ENCODE measurements around the gene C2orf69.

The C2orf69 gene

DNA sequence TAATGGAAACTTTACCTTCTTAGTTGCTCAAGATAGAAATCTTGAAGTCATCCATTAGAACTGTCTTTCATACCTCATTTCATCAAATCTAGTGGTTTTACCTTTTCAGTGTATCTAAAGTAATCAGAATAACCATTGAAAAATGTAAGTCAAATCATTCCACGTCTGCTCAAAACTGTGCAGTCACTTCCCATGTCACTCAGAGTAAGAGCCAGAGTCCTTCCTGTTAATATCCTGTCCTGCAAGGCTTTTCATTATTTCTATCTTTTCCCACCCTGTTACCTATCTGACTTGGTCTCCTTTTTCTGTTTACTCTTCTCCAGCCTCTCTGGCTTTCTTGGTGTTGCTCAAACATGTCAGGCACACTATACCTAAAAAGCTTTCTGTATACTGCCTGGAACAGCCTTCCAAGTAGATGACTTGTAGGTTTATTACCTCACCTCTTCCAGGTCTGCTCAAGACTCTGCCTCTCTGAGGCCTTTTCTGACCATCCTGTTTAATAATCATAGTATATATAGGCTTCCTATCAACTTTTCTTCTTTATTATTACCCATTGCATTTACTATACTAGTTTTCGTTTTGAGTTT, 3.4 kb downstream of the C2orf69 start:
- DNase-seq (ENCODE audit: low spot score): no peak

DNA sequence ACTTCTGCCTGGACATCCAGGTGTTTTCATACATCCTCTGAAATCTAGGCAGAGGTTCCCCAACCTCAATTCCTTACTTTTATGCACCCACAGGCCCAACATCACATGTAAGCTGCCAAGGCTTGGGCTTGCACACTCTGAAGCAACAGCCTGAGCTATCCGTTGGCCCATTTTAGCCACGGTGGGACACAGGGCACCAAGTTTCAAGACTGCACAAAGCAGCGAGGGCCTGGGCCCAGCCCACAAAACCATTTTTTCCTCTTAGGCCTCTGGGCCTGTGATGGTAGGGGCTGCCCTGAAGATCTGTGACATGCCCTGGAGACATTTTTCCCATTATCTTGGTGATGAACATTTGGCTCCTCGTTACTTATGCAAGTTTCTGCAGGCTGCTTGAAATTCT, 5.9 kb downstream of the C2orf69 start:
- no peak for DNase-seq (ENCODE audit: low spot score)

DNA sequence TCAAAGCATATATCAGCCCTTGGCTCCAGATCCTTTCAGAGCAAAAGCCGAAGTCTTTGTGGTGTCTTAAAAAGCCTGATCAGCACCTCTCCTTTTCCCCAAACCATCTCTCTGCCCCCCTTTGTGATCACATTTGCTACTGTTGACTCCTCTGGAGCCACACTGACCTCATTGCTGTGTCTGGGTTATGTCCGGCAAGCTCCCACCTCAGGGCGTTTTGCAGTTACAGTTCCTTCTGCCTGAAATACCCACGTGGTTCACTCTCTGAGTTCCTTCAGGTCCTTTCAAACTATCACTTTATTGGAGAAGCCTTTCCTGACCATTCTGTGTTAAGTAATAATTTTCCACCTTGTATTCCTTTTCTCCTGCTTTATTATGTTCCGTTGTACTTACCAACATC, 11.8 kb downstream of the C2orf69 start:
- no peak for DNase-seq (ENCODE audit: low spot score)

DNA sequence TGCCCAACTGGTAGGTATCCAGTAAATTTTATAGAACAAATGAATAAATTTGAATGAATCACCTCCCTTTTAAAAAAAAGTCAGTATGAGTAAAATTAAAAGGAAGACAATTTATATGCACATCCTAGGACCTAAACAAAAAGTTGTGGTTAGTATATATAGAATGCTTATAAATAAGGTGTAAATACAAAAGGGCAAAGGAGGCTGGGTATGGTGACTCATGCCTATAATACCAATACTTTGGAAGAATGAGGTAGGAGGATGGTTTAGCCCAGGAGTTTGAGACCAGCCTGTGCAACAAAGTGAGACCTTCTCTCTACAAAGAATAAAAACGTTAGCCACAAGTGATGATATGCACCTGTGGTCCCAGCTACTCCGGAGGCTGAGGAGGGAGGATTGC, 12.8 kb downstream of the C2orf69 start:
- DNase-seq (ENCODE audit: low spot score): no peak

DNA sequence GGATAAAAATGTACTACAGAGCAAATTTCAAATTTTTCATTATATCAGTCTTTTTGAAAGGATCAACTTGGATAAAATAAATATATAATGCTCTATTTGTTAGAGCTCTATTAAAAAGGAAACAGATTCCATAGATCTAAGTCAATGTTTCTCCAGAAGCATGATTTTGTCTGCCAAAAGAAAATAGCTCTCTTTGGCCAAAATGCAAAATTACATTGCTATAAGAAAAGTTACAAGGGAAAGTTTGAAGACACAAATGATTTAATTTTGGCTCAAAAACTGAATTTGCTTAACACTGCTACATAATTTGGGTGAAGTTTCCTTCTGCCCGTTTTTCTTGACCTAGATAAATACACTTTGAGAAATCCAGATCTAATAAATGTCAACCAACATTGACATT, 15.7 kb downstream of the C2orf69 start:
- no peak for DNase-seq (ENCODE audit: low spot score)

DNA sequence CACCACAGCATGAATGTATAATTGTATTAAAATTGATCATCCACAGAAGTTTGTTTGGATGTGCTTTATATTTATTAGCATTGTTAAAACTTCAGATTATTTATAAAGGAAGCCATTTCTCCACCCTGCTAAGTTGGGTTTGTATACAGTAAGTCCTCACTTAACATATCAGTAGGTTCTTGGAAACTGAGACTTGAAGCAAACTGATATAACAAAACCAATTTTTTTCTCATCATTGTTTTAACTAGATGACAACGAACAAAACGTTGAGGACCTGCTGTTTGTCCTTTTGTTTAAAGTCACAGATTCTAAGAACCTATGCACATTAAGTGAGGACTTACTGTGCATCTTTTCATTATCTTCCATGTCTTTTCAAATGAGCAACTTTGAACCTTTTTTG, 17.1 kb downstream of the C2orf69 start:
- no peak for DNase-seq (ENCODE audit: low spot score)

DNA sequence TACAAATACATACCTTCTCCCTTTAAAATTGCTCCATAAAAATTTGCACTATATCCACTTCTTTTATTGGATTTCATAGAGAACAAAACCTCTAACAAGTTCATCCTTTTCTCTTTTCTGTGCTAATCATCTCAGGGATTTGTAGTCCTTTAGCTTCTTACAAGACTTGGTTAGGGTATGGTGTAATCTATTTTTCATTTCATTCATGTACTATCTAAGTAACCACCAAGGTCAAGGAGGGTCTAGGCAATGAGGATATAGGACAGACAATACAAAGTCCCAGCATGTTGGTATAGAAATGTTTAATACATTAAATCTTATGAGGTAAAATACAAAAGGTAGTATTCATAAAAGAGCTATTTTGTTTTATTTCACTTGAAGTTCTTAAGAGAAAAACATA, 17.5 kb downstream of the C2orf69 start:
- DNase-seq (ENCODE audit: low spot score): no peak

DNA sequence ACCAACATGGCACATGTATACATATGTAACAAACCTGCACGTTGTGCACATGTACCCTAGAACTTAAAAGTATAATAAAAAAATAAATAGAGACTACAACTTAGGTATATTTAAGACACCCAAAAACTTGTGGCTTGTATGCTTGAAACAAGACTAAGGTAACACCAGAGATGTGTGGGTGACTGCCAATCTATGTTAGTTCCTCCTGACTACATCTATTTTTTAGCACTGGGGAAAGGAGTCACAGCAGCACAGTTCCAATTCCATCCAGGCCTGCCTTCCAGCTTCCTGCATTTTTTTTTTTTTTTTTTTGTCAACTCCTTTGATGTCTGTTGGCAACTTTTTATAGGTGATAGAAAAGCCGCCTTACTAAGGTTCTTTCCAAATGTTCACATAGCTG, 18.2 kb downstream of the C2orf69 start:
- DNase-seq (ENCODE audit: low spot score): no peak

DNA sequence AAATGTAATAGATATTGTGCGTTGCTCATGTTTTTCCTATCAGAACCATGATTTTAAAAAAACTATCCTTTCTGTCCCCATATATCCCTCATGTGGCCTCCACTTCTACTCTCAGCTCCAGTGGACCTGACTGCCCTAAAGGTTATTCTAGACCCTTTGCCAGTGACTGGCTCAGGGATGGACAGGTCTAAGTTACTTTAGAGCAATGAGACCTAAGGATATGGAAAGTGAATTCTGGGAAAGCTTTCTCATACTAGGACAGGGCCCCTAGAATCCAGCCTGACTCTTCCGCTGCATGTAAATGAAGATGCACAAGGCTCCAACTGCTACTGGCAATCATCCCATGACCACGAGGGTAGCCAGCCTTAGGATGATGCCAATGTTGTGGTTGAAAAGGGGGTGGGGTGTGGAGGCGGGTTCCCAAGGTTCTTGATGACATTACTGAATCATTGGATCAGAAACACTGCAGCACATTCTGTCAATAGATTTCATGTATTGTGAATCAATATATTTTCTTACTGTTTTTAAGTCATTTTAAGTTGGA, 21.3 kb downstream of the C2orf69 start:
- no peak for DNase-seq (ENCODE audit: low spot score)

DNA sequence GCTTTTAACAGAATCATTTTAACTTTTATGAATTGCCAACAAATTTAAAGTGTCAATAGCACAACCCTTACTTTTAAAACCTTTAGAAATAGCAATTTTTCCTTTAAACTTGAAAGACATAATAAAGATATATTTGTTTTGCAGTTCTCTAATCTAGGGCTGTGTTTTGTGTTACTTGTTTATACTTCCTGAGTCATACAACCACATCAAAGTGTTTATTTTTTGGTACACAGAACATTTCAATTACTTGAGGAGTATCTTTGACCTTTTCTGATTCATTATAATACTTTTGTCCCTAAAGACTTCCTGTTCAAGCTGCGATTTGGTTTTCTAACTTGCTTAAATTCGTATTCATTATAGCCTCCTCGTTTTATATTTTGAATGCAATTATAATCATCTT, 22.4 kb downstream of the C2orf69 start:
- no peak for DNase-seq (ENCODE audit: low spot score)

DNA sequence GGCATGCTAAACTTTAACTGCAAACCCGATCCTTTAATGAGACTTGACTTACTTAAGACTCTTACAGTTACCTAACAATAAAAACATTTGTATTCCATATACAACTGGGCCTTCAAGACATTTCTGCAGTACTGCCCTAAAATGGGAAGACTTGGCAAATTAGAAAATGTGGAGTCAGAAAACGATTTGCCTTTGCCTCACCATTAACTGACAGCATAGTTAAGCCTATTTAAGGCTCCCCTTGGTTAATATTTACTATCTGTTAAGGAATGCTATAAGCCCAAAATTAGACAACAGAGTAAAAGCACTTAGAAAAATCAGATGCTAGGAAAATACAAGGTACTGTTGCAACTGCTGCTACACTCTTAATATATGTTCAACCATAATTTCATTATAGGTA, 25.5 kb downstream of the C2orf69 start:
- DNase-seq (ENCODE audit: low spot score): no peak

DNA sequence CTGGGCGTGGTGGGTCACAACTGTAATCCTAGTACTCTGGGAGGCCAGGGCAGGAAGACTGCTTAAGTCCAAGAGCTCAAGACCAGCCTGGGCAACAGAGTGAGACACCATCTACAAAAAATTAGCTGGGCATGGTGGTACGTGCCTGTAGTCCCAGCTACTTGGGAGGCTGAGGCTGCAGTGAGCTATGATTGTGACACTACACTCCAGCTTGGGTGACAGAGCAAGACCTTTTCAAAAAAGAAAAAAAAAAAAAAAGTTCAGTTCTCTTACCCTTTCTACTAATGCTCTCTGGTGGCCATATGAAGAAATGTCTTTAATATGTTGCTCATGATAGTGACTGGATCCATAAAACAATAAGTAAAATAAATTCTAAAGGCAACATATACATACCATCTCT, 29.3 kb downstream of the C2orf69 start:
- no peak for DNase-seq (ENCODE audit: low spot score)

DNA sequence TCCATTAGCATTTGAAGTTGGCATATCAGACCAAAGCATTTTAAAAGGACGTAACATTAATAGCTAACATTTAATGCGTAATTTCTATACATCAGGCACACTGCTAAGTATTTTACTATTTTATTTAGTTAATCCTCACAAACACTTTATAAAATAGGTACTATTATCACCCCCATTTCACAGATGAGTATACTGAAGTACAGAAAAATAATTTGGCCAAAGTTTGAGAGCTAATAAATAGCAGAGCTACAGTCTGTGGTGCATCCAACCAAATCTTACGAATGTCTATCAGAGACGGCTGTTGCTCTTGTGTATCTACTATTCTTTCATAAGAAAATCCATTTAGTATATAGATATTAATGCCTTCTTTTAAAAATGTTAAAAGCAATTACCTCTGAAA, 32.3 kb downstream of the C2orf69 start:
- no peak for DNase-seq (ENCODE audit: low spot score)

DNA sequence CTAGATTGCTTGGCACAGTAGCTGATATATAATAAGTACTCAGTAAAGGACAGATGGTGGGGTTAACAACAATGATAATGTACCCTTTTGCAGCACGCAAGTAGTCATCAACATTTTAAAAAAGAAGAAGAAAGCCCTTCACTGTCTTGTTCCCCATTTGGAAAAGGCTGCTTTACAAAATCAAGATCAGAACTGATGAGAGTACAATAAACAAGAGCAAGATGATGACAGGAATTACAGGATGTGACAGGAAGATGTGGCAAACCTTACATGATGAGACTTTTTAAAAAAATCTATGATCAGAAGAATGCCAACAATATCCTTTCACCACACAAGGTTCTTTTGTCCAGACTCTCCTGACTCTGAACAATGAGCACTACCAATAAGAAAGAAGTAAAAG, 35.1 kb downstream of the C2orf69 start:
- DNase-seq (ENCODE audit: low spot score): no peak

DNA sequence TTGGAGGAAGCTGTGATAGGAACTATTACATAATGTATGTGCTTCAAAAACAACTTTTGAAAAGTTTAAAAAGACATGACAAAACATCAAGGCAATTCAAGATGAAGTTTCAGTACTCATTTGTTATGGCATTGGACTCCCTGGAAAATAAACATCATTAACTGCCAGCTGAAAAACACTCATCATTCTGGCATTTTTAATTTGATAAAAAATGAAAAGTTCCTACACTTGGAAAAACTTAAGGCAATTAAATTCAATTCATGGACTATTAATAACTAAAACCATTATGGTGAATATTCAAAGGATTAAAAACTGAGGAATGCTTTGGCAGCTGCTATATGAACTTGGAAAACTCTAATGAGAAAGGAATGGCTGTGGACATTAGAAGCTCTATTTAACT, 35.7 kb downstream of the C2orf69 start:
- DNase-seq (ENCODE audit: low spot score): no peak

DNA sequence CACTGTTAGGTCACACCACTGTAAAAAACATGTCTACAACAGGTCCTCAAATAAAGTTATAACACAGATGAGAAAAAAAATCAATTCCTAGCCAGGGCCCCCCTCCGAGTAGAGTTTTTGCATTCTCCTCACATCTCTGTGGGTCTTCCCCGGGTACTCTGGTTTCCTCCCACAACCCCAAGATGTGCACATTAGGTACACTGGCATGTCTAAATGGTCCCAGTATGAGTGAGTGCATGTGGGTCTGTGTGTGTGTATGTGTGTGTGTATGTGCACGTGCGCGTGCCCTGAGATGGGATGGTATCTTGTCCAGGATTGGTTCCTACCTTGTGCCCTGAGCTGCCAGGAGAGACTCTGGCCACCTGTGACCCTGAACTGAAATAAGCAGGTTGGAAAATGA, 39.3 kb downstream of the C2orf69 start:
- no peak for DNase-seq (ENCODE audit: low spot score)

DNA sequence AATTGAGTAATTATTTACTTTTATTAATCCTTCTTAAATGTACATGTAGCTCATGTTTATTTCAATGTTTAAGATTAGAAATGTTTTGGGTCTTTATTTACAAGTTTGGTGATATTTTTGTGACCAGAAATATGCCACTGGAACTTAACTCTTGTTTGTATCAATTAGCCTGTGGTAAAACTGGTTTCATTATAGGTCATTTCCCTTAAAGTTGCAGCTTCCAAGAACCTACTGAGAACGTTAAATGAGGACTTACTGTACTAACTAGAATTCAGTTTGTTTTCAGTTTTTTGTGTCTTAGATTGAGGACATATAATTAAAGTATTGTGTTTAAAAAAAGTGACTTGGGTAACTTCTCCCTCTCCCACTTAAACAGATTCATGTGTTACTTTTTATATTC, 39.9 kb downstream of the C2orf69 start:
- no peak for DNase-seq (ENCODE audit: low spot score)

DNA sequence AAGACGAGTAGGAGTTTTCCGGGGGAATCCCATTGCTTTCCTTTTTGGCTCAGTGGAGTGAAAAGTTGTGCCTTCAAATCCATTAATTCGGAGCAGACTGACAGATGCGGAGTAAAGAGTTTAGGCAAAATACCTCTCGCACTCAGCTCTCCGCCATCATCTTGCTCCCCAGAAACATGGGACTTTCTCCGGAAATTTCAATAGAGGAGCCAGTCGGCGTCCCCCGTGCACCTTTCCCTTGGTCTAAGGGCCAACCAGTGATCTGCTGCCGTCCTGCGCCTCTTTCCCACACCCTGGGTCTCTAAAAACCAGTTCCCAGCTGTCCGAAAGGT, 43.9 kb downstream of the C2orf69 start:
- DNase-seq (ENCODE audit: low spot score): no peak

DNA sequence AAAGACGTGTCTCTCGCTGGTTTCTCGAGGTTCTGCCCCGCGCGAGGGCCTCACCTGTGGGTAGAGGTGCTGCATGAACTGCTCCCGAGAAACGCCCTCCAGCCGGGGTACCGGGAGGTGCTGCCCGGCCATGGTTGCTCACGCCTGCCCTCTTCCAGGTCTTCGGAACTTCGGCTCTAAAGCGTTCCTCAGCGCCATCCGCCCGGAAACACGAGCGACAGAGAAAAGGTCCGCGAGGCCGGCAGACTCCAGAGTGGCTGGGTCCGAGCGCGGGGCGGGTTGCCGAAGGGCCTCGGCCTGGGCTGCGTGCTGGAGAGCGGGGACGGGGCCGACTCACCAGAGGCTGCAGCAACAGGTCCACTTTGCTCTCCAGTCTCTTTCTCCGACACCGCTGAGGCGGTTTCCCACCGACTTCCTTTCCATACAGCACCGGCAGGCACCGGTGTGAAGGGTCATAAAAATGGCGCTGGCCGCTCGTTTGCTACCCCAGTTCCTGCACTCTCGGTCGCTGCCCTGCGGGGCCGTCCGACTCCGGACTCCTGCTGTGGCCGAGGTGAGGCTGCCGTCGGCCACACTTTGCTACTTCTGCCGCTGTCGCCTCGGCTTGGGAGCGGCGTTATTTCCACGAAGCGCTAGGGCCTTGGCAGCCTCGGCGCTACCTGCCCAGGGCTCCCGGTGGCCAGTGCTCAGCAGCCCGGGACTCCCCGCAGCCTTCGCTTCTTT, 44.4 kb downstream of the C2orf69 start, which contains the start of the genes MAIP1 and TYW5:
Gene MAIP1, plus strand, starts transcription at position 244 of the 723 bp plus-strand sequence. Its CDS starts 217 bp downstream, at position 461.
Gene TYW5, minus strand, starts transcription at position 153 of the 723 bp plus-strand sequence. Its CDS starts 21 bp downstream, at position 132.
- peak; percentile 66 for DNase-seq (ENCODE audit: low spot score)

DNA sequence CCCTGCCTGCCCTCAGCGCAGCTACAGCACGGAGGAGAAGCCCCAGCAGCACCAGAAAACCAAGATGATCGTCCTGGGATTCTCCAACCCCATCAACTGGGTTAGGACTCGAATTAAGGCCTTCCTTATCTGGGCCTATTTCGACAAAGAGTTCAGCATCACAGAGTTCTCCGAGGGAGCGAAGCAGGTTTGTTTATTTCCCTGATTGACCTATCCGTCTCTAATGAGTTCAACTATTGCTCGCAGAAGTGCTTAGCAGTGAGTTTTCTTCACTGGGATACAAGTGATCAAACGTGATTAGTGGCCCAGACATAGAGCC, 44.9 kb downstream of the C2orf69 start:
- DNase-seq (ENCODE audit: low spot score): no peak

DNA sequence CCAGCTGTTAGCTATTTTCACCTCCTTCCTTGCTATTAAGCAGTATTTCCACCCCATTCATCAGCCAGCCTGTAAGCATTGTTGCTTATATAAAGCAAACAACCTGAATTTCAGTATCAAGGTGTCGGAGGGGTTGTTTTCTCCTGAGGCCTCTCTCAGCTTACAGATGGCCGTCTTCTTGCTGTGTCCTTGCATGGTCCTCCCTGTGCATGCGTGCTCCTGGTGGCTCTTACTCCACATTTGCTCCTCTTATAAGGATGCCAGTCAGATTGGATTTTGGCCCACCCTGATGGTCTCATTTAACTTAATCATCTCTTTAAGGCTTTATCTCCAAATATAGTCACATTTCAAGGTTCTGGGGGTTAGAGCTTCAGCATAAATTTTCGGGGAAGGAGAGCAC, 46.9 kb downstream of the C2orf69 start:
- DNase-seq (ENCODE audit: low spot score): no peak

DNA sequence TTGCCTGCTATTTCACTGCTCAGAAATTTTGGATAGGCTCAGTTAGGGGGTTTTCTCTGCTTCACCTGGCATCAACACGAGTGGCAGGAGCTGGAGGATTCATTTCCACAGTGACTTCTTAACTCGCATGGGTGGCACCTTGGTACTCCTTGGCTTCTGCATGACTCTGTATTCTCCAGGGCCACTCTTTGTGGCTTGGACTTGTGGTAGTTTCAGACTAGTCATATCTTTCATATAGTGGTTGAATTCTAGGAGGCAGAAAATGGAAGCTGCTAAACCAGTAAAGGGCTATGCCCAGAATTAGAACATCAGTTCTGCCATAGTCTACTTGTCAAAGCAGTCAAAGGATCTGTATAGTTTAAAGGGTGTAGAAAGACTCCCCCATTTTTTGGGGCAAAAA, 51.1 kb downstream of the C2orf69 start:
- DNase-seq (ENCODE audit: low spot score): no peak

DNA sequence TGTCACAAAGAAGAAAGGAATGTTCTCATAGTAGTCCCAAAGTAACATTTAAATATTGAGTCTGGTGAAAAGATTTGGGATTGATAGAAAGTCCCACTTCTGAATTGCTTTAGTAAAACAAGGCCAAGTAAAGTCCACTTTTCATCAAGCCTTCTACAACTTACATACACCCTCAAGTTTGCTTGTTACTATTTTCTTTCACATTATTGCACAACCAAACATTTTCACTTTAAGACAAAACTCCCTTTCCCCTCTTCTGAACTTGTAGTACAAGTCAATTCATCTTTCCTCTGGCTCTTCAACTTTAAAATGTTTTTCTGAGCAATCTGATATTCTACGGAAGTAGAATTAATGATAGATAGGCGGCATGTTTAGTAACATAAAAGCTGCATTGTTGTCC, 55.3 kb downstream of the C2orf69 start:
- DNase-seq (ENCODE audit: low spot score): no peak

DNA sequence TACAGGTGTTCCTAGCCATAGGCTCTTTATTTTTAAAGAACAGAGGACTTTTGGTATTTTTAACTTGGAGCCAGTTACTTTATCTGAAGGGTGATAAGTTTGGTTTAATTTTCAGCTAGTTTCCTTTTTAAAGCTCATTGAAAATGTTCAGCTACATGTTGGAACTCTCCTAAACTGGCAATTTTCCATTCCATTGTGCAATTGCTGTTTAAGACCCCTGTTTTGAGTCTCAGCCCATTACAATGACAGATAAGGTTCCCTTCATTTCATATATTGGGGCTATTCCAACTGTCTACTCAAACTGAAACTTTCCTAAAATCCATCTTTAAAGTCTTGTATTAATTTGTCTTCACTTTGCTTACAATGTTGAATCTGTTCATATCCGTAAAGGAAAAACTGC, 55.9 kb downstream of the C2orf69 start:
- no peak for DNase-seq (ENCODE audit: low spot score)
